ENCODE results near the gene RPUSD4.

DNA sequence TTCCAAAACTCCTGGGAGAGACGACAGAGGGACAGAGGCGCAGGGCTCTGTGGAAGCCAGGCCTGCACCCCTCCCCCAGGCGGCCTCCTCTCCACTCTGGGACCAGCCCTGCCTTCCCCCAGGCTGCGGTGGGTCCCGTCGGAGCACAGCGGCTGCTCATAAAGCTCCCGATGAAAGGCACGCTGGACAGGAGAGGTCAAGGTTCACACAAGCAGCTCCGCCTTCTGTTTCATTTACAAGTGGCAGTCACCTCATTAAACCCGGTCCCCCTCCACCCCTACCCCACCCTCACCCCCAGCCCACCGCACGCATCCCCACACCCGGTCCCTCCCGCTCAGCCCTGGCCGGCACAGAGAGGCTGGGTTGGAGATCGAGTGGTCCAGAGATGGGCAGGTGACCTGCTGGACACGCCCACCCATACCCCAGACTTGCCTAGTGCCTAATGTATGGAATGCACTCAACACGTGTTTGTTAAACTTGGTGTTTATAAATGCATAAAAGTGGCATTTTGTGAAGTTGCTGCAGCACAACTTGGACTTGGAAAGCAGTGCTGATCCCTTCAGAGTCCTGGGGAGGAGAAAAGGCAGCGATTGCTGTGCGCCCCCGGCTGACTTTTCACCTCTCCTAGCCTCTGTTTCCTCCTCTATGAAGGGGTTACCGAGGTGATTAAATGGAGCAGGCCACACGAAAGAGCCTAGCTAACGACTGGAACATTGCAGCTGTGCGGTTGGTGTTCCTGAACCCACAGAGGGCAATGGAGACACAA, 26.0 kb downstream of the RPUSD4 start:
- TF ChIP-seq HEYL (CRISPR knock-in tag; IDR thresholded peaks at IDR 0.05) (no peak), EHMT2 (IDR thresholded peaks at IDR 0.05; ENCODE audit: low read depth) (no peak), POLR2A (IDR thresholded peaks at IDR 0.05; ENCODE audit: low read length) (no peak), FOSL2 (IDR thresholded peaks at IDR 0.05) (no peak), FOSL2 (CRISPR knock-in tag; IDR thresholded peaks at IDR 0.05) (no peak), MAFK (IDR thresholded peaks at IDR 0.05; ENCODE audit: partially characterized antibody) (no peak), BHLHE40 (IDR thresholded peaks at IDR 0.05; ENCODE audit: low read depth, low read length) (no peak), RFX5 (IDR thresholded peaks at IDR 0.05) (no peak), KDM5A (IDR thresholded peaks at IDR 0.05) (no peak), JUN (IDR thresholded peaks at IDR 0.05) (no peak), RARB (CRISPR knock-in tag; IDR thresholded peaks at IDR 0.05) (no peak), EP300 (IDR thresholded peaks at IDR 0.05) (no peak), MYC (IDR thresholded peaks at IDR 0.05; ENCODE audit: borderline replicate concordance, low read length) (no peak)
- TF ChIP-seq, protein P1, sequence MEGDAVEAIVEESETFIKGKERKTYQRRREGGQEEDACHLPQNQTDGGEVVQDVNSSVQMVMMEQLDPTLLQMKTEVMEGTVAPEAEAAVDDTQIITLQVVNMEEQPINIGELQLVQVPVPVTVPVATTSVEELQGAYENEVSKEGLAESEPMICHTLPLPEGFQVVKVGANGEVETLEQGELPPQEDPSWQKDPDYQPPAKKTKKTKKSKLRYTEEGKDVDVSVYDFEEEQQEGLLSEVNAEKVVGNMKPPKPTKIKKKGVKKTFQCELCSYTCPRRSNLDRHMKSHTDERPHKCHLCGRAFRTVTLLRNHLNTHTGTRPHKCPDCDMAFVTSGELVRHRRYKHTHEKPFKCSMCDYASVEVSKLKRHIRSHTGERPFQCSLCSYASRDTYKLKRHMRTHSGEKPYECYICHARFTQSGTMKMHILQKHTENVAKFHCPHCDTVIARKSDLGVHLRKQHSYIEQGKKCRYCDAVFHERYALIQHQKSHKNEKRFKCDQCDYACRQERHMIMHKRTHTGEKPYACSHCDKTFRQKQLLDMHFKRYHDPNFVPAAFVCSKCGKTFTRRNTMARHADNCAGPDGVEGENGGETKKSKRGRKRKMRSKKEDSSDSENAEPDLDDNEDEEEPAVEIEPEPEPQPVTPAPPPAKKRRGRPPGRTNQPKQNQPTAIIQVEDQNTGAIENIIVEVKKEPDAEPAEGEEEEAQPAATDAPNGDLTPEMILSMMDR (IDR thresholded peaks at IDR 0.05): no peak

Measured in A549 (cell line).